ENCODE measurements around the gene PLIN4.
"Not testable (repeated sequence)": the region's sequence is repeated elsewhere in the genome, so short reads cannot be mapped to it uniquely, and the experiment has no call there.

Gene PLIN4

GRCh38 chr19:4527377-4527776 lies 9.1 kb upstream of the PLIN4 start:
- DNase-seq (ENCODE audit: low read depth in 2 of 2), result not testable (repeated sequence)

- DNase-seq (ENCODE audit: low read depth in 2 of 2), result no peak
Observed at GRCh38 chr19:4525563-4526002, 7.3 kb upstream of the PLIN4 start.

GRCh38 chr19:4524808-4525562 lies 6.7 kb upstream of the PLIN4 start:
- DNase-seq (ENCODE audit: low read depth in 2 of 2), result peak; percentile 22 to 37

GRCh38 chr19:4523306-4524110 lies 5.2 kb upstream of the PLIN4 start:
- no peak for DNase-seq (ENCODE audit: low read depth in 2 of 2)

GRCh38 chr19:4522291-4523002 lies 4.2 kb upstream of the PLIN4 start:
- DNase-seq (ENCODE audit: low read depth in 2 of 2), result no peak

- DNase-seq (ENCODE audit: low read depth in 2 of 2), result no peak
Observed at GRCh38 chr19:4521888-4522242, 3.6 kb upstream of the PLIN4 start.

GRCh38 chr19:4521170-4521887 lies 3.0 kb upstream of the PLIN4 start:
- DNase-seq (ENCODE audit: low read depth in 2 of 2), result no peak

GRCh38 chr19:4519521-4520277 lies 1.4 kb upstream of the PLIN4 start:
- DNase-seq (ENCODE audit: low read depth in 2 of 2), result no peak

- no peak for DNase-seq (ENCODE audit: low read depth in 2 of 2)
Observed at GRCh38 chr19:4519172-4519496, 848 bp upstream of the PLIN4 start.

GRCh38 chr19:4517451-4518057 lies 732 bp downstream of the PLIN4 start:
- no peak for DNase-seq (ENCODE audit: low read depth in 2 of 2)

GRCh38 chr19:4516939-4517300 lies 1.4 kb downstream of the PLIN4 start:
- DNase-seq (ENCODE audit: low read depth in 2 of 2), result no peak

GRCh38 chr19:4516199-4516938 lies 1.9 kb downstream of the PLIN4 start:
- no peak for DNase-seq (ENCODE audit: low read depth in 2 of 2)

GRCh38 chr19:4515732-4516131 lies 2.6 kb downstream of the PLIN4 start:
- no peak for DNase-seq (ENCODE audit: low read depth in 2 of 2)

GRCh38 chr19:4513248-4513647 lies 5.0 kb downstream of the PLIN4 start:
- DNase-seq (ENCODE audit: low read depth in 2 of 2), result no peak

- DNase-seq (ENCODE audit: low read depth in 2 of 2), result no peak
Observed at GRCh38 chr19:4512070-4512469, 6.2 kb downstream of the PLIN4 start.

- no peak for DNase-seq (ENCODE audit: low read depth in 2 of 2)
Observed at GRCh38 chr19:4511300-4512054, 6.8 kb downstream of the PLIN4 start.

- no peak for DNase-seq (ENCODE audit: low read depth in 2 of 2)
Observed at GRCh38 chr19:4510435-4511255, 7.6 kb downstream of the PLIN4 start.

GRCh38 chr19:4508698-4509097 lies 9.6 kb downstream of the PLIN4 start:
- DNase-seq (ENCODE audit: low read depth in 2 of 2), result no peak

- DNase-seq (ENCODE audit: low read depth in 2 of 2), result no peak
Observed at GRCh38 chr19:4507804-4508203, 10.5 kb downstream of the PLIN4 start.
